Measurements from ENCODE around the gene PFDN2. TPM values are rescaled to one million over a fixed set of nuclear protein-coding genes. Genes with fewer than 3 reads are reported as not detected.

PFDN2 gene
- polyA plus RNA-seq, 1 of the 3 experiments (the other 2 are of a cell fraction): 445 TPM

DNA sequence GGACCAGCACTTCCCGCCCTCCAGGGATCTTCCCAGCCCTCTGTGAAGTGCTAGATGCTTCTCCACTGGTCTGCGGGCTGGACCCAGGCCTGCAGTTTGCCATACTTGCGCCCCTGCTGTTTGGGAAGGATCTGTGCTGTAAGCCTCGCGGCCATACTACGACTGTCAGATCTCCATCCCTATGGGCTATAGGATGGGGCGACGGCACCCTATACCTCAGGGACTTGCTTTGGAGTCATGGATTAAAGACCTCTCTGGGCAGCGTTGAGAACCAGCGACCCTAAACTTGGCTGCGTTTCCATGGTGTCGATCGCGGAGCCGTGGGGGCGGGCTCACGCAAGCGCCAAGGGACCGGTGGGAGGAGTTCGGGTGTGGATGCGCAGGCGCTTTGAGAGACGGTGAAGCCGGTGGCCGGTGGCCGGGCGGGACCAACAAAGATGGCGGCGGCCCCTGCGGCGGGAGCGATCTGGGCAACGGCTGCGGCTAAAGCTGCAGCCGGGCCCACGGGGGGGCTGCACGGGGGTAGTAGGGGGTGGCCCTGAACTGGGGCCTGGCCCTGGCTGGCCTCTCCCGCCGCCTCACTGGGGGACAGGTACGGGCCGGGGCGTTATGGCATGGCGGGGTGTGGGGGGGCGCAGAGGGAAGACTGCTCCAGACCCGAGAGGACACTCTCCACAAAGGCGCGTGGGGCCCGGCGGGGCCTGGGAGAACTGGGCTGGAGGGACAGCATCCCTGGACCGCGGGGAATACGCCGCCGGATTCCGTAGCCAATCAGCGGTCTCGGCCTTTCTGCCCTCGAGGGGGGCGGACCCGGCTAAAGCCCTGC, 41.5 kb upstream of the PFDN2 start, which contains the start of gene USP21:
USP21 (plus strand) TSS at position 414 of the 826 bp plus-strand sequence. CDS start 1,141 bp downstream, outside the sequence.
- Histone ChIP-seq H3F3A (replicated peaks; ENCODE audit: insufficient read depth) (peaks cover 8% of the 10 kb centered on the region), H3K27ac (ENCODE audit: low read depth in 2 of 2, low read length in 1 of 2) (peak within 1 kb of the TSS; percentile 77 to 91), H3K4me3 (ENCODE audit: low read depth in 2 of 2, low read length in 1 of 2) (peak within 1 kb of the TSS; percentile 89 to 92), H3K4me2 (peak within 1 kb of the TSS; percentile 77), H3K4me1 (ENCODE audit: control insufficient read depth in 1 of 2, insufficient read depth in 2 of 2, low read depth in 1 of 2, low read length in 1 of 2) (peaks cover 0 to 31% of the 10 kb centered on the region in 2 experiments; a peak in 3 of 4 replicates), H3K9ac (peak within 1 kb of the TSS; percentile 90), H4K20me1 (ENCODE audit: insufficient read depth) (no peaks in the 10 kb centered on the region), H3K79me2 (ENCODE audit: insufficient read depth) (peaks cover 31% of the 10 kb centered on the region), H3K9me2 (no peaks in the 10 kb centered on the region), H3K27me3 (ENCODE audit: insufficient read depth) (no peaks in the 10 kb centered on the region), H2AFZ (ENCODE audit: low read depth) (peak within 1 kb of the TSS; percentile 84), H3K36me3 (replicated peaks in 1 of 2; ENCODE audit: control insufficient read depth in 1 of 2, insufficient read depth in 2 of 2, low read length in 1 of 2) (peaks cover 9 to 55% of the 10 kb centered on the region in 2 experiments), H3K9me3 (no peaks in the 10 kb centered on the region)
- DNase-seq: peak; percentile 96
- WGBS (ENCODE audit: low lambda C conversion rate): under 1% methylated on average over 43 of the region's 60 CpGs
- ChIA-PET POLR2A (no interaction called here), CTCF (interaction anchor here (1.1 to 1.5 kb wide), 4 partner anchors 9 to 44 kb away, joined by 3 to 5 read pairs (median 4); no protein-coding TSS in a partner anchor)
- TF ChIP-seq POLR2AphosphoS5 (IDR thresholded peaks at IDR 0.05; ENCODE audit: low read depth, low read length) (peak; percentile 89), CHD2 (IDR thresholded peaks at IDR 0.05; ENCODE audit: low read length, partially characterized antibody) (peak; percentile 72), NRF1 (IDR thresholded peaks at IDR 0.05; ENCODE audit: low read depth, low read length) (peak; percentile 99), FOXJ3 (CRISPR knock-in tag; IDR thresholded peaks at IDR 0.05) (no peak), SIN3A (IDR thresholded peaks at IDR 0.05; ENCODE audit: borderline replicate concordance, low read depth, low read length) (no peak; the same call in 1 of the 2 replicates), YY1 (IDR thresholded peaks at IDR 0.05; ENCODE audit: low read depth) (peak; percentile 97), TAF1 (IDR thresholded peaks at IDR 0.05; ENCODE audit: borderline replicate concordance, low read depth, low read length) (peak; percentile 100)
- TF ChIP-seq, protein P1, sequence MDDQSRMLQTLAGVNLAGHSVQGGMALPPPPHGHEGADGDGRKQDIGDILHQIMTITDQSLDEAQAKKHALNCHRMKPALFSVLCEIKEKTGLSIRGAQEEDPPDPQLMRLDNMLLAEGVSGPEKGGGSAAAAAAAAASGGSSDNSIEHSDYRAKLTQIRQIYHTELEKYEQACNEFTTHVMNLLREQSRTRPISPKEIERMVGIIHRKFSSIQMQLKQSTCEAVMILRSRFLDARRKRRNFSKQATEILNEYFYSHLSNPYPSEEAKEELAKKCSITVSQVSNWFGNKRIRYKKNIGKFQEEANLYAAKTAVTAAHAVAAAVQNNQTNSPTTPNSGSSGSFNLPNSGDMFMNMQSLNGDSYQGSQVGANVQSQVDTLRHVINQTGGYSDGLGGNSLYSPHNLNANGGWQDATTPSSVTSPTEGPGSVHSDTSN (IDR thresholded peaks at IDR 0.05): peak; percentile 41; the same call in 1 of the 2 replicates
- TF ChIP-seq, protein P2, sequence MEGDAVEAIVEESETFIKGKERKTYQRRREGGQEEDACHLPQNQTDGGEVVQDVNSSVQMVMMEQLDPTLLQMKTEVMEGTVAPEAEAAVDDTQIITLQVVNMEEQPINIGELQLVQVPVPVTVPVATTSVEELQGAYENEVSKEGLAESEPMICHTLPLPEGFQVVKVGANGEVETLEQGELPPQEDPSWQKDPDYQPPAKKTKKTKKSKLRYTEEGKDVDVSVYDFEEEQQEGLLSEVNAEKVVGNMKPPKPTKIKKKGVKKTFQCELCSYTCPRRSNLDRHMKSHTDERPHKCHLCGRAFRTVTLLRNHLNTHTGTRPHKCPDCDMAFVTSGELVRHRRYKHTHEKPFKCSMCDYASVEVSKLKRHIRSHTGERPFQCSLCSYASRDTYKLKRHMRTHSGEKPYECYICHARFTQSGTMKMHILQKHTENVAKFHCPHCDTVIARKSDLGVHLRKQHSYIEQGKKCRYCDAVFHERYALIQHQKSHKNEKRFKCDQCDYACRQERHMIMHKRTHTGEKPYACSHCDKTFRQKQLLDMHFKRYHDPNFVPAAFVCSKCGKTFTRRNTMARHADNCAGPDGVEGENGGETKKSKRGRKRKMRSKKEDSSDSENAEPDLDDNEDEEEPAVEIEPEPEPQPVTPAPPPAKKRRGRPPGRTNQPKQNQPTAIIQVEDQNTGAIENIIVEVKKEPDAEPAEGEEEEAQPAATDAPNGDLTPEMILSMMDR (IDR thresholded peaks at IDR 0.05): peak; percentile 39
- TF ChIP-seq, protein P3, sequence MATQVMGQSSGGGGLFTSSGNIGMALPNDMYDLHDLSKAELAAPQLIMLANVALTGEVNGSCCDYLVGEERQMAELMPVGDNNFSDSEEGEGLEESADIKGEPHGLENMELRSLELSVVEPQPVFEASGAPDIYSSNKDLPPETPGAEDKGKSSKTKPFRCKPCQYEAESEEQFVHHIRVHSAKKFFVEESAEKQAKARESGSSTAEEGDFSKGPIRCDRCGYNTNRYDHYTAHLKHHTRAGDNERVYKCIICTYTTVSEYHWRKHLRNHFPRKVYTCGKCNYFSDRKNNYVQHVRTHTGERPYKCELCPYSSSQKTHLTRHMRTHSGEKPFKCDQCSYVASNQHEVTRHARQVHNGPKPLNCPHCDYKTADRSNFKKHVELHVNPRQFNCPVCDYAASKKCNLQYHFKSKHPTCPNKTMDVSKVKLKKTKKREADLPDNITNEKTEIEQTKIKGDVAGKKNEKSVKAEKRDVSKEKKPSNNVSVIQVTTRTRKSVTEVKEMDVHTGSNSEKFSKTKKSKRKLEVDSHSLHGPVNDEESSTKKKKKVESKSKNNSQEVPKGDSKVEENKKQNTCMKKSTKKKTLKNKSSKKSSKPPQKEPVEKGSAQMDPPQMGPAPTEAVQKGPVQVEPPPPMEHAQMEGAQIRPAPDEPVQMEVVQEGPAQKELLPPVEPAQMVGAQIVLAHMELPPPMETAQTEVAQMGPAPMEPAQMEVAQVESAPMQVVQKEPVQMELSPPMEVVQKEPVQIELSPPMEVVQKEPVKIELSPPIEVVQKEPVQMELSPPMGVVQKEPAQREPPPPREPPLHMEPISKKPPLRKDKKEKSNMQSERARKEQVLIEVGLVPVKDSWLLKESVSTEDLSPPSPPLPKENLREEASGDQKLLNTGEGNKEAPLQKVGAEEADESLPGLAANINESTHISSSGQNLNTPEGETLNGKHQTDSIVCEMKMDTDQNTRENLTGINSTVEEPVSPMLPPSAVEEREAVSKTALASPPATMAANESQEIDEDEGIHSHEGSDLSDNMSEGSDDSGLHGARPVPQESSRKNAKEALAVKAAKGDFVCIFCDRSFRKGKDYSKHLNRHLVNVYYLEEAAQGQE (IDR thresholded peaks at IDR 0.05; ENCODE audit: low read depth, low read length): peak; percentile 38; the same call in 1 of the 2 replicates
